Right cardiac atrium (tissue), 5 donors: ENCODE results near the gene SMIM24. TPM values are rescaled to one million over a fixed set of nuclear protein-coding genes. Genes with fewer than 3 reads are reported as not detected.

Source experiments
- ATAC-seq, 2 donors: fragments of 200-7000 bp; cut with Tn5 transposase; one replicate each; pipeline versions ENCODE4 v1.8.0 to v1.9.1; 2020; ENCODE audit warnings: moderate library complexity in 2 of 2, mild to moderate bottlenecking in 1 of 2
- DNase-seq, 3 donors: peaks; one replicate each; pipeline ENCODE4 v3.0.0-alpha.2; 2020
- H3K27ac ChIP-seq: one replicate; pipeline ENCODE4 v1.5.1; 2013; ENCODE audit warnings: mild to moderate bottlenecking, low read length, control low read depth, moderate library complexity
- H3K27me3 ChIP-seq: one replicate; pipeline ENCODE4 v1.6.1; 2013; ENCODE audit not compliant: control insufficient read depth, insufficient read depth
- H3K4me1 ChIP-seq: one replicate; pipeline ENCODE4 v1.6.1; 2013; ENCODE audit warnings: low read length; ENCODE audit not compliant: control insufficient read depth, insufficient read depth
- H3K4me3 ChIP-seq: one replicate; pipeline ENCODE4 v1.5.1; 2013; ENCODE audit warnings: low read length, control low read depth
- H3K9me3 ChIP-seq: one replicate; pipeline ENCODE4 v1.6.1; 2013; ENCODE audit warnings: low read length; ENCODE audit not compliant: control insufficient read depth
- WGBS: extraction: QIAGEN DNeasy Blood & Tissue Kit; methylation state at CpG from one replicate; pipeline ENCODE4 v1.1.7; 2013; 5-methylcytosine and 5-hydroxymethylcytosine counted together
- intact Hi-C, 4 donors: fragments of 100-400 bp; cut with DNase I; formaldehyde crosslinking; loops; one replicate each; pipeline versions ENCODE4 v1.11.0 to v1.14.0; 2022 to 2023
- polyA plus RNA-seq: library from polyadenylated mRNA; stranded (reverse); fragments of 200-250 nt; gene quantifications from one replicate; pipeline ENCODE4 v1.2.3, GENCODE V29; 2013
- total RNA-seq, 4 donors: library from RNA; stranded (reverse); fragmentation: NEBNext Ultra II Directional; extraction: Animal tissue kit (Norgen Biotek cat#: 25700); gene quantifications; one replicate each; pipeline ENCODE4 v1.2.1, GENCODE V29; 2021
- donor health status: healthy with polysubstance abuse.
- donor health status: DM: no; HTN: yes; CAD: no.
- donor health status: DM: no; HTN: no; CAD: no.
- donor health status: DM: no; HTN: yes; CAD: no; lungs with severe emphysema.
- donor health status: DM: yes; HTN: yes; CAD: no.

Gene SMIM24
- total and polyA plus RNA-seq, 5 donors, result not detected

- no peak overlapping the region for H3K27ac ChIP-seq
- no peaks in the 10 kb centered on the region for H3K27me3 ChIP-seq
- ATAC-seq (no peak), DNase-seq (peak in 1 of 3 donors; percentile 65)
- intact Hi-C loops, result no loop called here
- no peaks in the 10 kb centered on the region for H3K9me3 ChIP-seq
- no peaks in the 10 kb centered on the region for H3K4me1 ChIP-seq
- no peak overlapping the region for H3K4me3 ChIP-seq
- WGBS, result 92% methylated on average over 40 of the region's 40 CpGs
These were observed 42.4 kb upstream of the SMIM24 start for GRCh38 chr19:3522421-3523360.

DNA sequence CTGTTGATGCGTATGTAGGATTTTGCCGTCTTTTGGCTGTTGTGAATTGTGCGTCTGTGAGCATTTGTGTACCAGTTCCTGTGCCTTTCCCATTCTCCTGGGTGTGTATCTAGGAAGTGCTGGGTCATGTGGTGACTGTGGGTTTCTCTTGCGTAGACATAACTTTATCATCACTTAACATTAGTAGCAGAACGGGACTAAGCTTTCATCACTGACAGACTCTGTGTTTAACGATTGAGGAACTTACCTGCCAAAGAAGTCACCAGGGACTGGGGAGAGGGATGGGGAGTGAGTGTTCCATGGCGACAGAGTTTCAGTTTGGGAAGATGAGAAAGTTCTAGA lies 40.8 kb upstream of the SMIM24 start:
- H3K4me1 ChIP-seq, result no peaks in the 10 kb centered on the region
- ATAC-seq, result no peak
- H3K4me3 ChIP-seq, result no peak overlapping the region
- H3K27ac ChIP-seq, result no peak overlapping the region
- no peaks in the 10 kb centered on the region for H3K27me3 ChIP-seq
- 82% methylated on average over 7 of the region's 7 CpGs for WGBS
- no peaks in the 10 kb centered on the region for H3K9me3 ChIP-seq
- intact Hi-C loops, result no loop called here
- no peak for DNase-seq

- H3K27me3 ChIP-seq, result no peaks in the 10 kb centered on the region
- H3K4me1 ChIP-seq, result no peaks in the 10 kb centered on the region
- H3K9me3 ChIP-seq, result no peaks in the 10 kb centered on the region
- intact Hi-C loops, result no loop called here
- ATAC-seq (no peak), DNase-seq (peak in 1 of 3 donors; percentile 57)
- 79% methylated on average over 37 of the region's 37 CpGs for WGBS
- no peak overlapping the region for H3K27ac ChIP-seq
- no peak overlapping the region for H3K4me3 ChIP-seq
These were observed 40.1 kb upstream of the SMIM24 start for GRCh38 chr19:3520166-3521103.

- intact Hi-C loops, result no loop called here
- Histone ChIP-seq H3K27ac (no peak overlapping the region), H3K9me3 (no peaks in the 10 kb centered on the region), H3K4me1 (no peaks in the 10 kb centered on the region), H3K27me3 (no peaks in the 10 kb centered on the region), H3K4me3 (no peak overlapping the region)
- ATAC-seq (no peak), DNase-seq (no peak)
- WGBS, result 84% methylated on average over 18 of the region's 18 CpGs
These were observed 38.8 kb upstream of the SMIM24 start for GRCh38 chr19:3519126-3519525.

DNA sequence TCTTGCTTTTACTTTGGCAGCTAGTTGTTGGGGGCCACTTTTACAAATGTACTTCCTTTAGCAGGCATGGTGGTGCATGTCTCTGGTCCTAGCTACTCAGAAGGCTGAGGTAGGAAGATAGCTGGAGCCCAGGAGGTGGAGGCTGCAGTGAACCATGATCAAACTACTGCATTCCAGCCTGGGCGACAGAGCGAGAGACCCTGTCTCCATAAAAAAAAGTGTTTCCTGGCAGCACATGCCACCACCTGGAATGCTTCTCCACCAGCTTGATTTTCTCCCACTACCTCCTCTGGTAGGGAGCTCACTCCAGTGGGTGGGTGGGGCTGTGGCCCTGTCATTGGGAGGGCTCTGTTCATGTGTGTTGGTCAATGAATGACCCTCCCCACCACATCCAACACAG lies 38.3 kb upstream of the SMIM24 start:
- Histone ChIP-seq H3K9me3 (no peaks in the 10 kb centered on the region), H3K4me3 (no peak overlapping the region), H3K4me1 (no peaks in the 10 kb centered on the region), H3K27ac (no peak overlapping the region), H3K27me3 (no peaks in the 10 kb centered on the region)
- DNase-seq (no peak), ATAC-seq (no peak)
- WGBS, result 78% methylated on average over 2 of the region's 2 CpGs
- intact Hi-C loops, result no loop called here

- no peaks in the 10 kb centered on the region for H3K27me3 ChIP-seq
- ATAC-seq, result no peak
- 84% methylated on average over 10 of the region's 10 CpGs for WGBS
- intact Hi-C loops, result no loop called here
- H3K4me1 ChIP-seq, result peaks cover 4% of the 10 kb centered on the region
- H3K9me3 ChIP-seq, result no peaks in the 10 kb centered on the region
- no peak overlapping the region for H3K27ac ChIP-seq
- H3K4me3 ChIP-seq, result no peak overlapping the region
- no peak for DNase-seq
These were observed 37.9 kb upstream of the SMIM24 start for GRCh38 chr19:3518255-3518654.

GRCh38 chr19:3517638-3518037 lies 37.3 kb upstream of the SMIM24 start:
- Histone ChIP-seq H3K9me3 (no peaks in the 10 kb centered on the region), H3K27me3 (no peaks in the 10 kb centered on the region), H3K4me1 (peaks cover 4% of the 10 kb centered on the region), H3K4me3 (no peak overlapping the region), H3K27ac (no peak overlapping the region)
- no peak for ATAC-seq
- intact Hi-C loops, result no loop called here
- DNase-seq, result no peak
- WGBS, result 89% methylated on average over 2 of the region's 2 CpGs

DNA sequence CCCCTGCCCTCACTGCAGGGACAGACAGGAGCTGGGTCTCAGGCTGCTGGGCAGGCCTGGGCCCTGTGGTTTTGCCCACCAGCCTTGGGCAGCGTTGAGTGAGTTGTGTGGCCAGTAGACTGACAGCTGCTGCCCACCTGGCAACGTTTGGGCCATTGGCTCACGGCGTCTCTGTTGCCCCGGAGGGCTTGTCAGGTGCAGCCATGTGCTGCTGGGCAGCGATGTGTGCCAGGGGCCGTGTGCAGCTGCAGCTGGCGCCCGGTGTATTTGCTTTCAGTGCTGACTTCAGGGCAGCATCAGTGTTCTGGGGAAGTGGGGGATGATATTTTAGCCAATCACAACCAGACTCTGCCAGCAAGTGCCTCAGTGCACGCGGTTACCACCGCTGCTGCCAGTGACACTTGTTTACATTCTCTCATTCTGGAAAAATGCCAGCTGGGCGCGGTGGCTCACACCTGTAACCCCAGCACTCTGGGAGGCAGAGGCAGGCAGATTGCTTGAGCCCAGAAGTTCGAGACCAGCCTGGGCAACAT lies 36.4 kb upstream of the SMIM24 start:
- WGBS, result 77% methylated on average over 15 of the region's 15 CpGs
- H3K27ac ChIP-seq, result no peak overlapping the region
- H3K4me3 ChIP-seq, result no peak overlapping the region
- H3K9me3 ChIP-seq, result no peaks in the 10 kb centered on the region
- no peaks in the 10 kb centered on the region for H3K27me3 ChIP-seq
- peaks cover 4% of the 10 kb centered on the region for H3K4me1 ChIP-seq
- intact Hi-C loops, result no loop called here
- DNase-seq, result peak in 2 of 3 donors; percentile 54 to 58
- no peak for ATAC-seq

GRCh38 chr19:3515891-3516422 lies 35.6 kb upstream of the SMIM24 start:
- peak in 1 of 3 donors; percentile 42 for DNase-seq
- Histone ChIP-seq H3K4me3 (no peak overlapping the region), H3K9me3 (no peaks in the 10 kb centered on the region), H3K27me3 (no peaks in the 10 kb centered on the region), H3K4me1 (peaks cover 4% of the 10 kb centered on the region), H3K27ac (no peak overlapping the region)
- 65% methylated on average over 15 of the region's 15 CpGs for WGBS
- no peak for ATAC-seq
- intact Hi-C loops, result no loop called here

GRCh38 chr19:3514930-3515329 lies 34.6 kb upstream of the SMIM24 start:
- Histone ChIP-seq H3K27ac (no peak overlapping the region), H3K27me3 (no peaks in the 10 kb centered on the region), H3K4me1 (peaks cover 4% of the 10 kb centered on the region), H3K4me3 (no peak overlapping the region), H3K9me3 (no peaks in the 10 kb centered on the region)
- DNase-seq, result no peak
- WGBS, result 88% methylated on average over 12 of the region's 12 CpGs
- no peak for ATAC-seq
- intact Hi-C loops, result no loop called here
